HL-60/S4 treated with retinoic acid at 250 ng/mL for 4 days and 3 days (cell line): Measurements from ENCODE around the gene DCX.

Experiments used
- in situ Hi-C: fragments of 300-500 bp; cut with MboI; formaldehyde crosslinking; loops from 2 replicates; pipeline ENCODE4 v1.7.0; 2022; ENCODE audit warnings: low sequenced_read_pairs

The DCX gene

DNA sequence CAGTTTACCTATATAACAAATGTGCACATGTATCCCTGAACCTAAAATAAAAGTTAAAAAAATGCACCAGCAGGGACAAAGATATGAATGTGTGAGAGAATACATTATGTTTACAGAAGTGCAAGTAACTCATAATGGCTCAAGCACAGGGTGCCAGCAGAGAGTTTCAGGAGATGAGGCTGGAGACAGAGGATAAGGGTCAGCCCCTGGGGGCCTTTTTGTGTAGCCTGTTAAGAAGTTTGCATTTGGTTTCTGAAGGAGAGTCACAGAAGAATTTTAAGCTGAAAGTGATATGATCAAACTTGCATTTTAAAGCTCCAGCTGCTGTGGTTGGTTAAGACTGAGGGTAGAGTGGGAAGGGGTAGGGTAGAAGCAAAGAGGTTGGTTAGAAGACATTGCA lies 93.1 kb downstream of the DCX start:
- in situ Hi-C loops, result no loop called here

DNA sequence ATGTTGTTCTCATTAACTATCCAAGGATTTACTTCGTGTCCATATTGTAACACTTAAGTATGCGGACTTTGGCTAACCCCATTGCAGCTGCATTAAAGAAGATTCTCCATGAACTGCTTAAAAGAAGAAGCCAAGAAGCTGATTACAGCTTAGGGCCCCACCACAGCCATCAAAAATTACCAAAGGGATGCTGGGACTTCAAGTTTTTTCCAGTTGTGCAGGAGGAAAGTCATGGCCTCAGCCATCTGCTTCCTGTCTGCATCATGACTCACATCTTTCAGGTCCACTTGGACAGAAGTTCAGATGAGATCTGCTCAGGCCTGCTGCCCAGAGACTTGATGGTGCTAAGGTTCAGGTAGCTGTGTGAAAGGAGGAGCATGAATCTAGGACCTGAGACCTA lies 102.9 kb downstream of the DCX start:
- in situ Hi-C loops, result no loop called here

DNA sequence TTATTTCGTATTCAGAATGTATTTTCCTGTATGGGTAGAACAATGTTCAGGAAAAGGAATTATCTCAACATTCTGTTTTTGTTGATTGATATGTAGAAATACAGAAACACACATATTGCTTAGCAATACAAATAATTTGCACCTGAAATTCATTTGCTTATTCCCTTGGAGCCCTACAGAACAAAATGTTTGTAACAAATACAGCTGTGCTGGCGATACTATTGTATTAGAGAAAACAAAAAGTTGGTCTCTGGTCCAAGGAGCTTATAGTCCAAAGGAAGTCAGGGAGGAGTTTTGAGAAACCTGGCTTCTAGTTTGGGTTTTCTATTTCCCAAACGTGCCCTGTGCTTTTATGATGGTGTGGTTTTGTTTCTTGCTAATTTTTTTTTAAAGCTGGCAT lies 104.0 kb downstream of the DCX start:
- in situ Hi-C loops, result no loop called here

DNA sequence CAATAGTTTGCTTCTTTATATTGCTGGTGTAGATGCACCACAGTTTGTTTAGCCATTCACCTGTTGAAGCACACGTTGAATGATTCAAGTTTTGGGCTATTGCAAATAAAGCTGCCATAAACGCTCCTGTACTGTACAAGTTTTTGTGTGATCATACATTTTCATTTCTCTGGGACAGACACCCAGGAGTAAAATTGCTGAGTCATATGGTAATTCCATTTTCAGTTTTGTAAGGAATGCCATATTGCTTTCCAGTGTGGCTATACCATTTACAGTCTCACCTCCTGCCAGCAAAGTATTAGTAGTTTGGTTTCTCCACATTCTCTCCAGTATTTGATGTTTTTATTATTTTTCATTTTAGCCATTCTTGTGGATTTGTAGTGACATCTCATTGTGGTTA lies 109.7 kb downstream of the DCX start:
- in situ Hi-C loops, result no loop called here

DNA sequence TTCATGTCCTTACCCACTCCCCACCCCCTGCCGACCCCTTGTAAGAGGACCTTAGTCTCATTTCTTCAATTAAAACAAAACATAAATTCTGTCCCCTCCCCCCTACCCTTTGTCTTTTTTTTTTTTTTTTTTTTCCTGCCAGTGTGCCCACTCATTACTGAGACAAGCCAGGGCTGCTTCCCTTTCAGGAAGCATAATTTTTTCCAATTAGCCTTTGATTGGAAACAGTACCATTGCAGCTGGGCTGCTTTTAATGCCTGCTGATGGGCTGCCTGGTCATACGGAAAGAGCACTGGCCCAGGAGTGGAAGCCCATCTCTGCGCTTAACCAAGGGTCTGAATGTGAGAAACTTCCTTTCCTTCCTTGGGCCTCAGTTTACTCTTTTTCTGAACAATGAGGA lies 123.2 kb downstream of the DCX start:
- in situ Hi-C loops, result no loop called here

DNA sequence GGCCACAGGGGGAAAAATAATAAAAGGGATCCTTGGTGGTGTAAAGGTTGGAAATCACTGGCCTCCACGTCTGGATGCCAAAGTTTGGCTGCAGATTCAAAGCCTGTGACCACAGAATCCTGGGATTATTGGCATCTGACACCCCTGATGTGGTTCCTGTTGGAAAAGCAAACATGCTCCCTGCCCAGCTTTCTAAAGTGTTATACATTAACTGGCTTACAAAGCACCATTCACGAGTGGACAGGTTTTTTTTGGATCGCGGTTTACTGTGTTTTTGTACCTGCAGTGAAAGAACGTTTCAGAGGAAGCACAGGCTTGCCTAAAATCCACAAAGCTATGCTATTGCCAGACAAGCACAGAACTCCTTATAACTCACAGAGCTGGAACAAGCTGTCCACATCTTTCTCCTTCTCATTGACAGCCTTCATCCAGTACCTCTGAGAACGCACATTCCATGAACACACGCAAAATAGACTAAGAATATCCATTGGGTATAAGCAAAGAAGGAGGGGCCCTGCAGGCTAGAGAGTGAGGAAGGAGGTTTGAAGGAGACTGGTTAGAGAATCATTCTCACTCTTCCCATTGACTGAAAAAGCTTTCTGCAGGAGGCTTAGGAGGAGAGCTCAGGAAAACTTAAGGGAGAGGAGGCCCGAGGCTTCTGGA lies 127.2 kb downstream of the DCX start:
- in situ Hi-C loops, result no loop called here

DNA sequence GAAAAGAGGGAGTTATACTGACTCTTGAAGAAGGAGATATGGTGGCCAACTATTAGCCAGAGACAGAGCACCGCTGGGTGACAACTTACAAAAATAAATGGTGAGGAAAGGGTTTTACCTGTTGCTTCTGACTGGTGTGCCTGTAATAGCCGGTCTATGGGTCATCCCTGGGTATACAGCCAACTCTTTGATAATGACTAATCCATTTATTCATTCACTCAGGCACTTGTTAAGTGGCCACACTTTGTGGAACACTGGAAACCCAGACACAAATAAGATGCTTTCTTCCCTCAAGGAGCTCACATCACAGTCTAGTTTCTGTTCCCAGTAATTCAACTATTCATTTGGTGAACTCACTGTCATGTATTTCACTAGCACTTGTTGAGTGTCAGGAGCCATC lies 128.5 kb downstream of the DCX start:
- in situ Hi-C loops, result no loop called here

DNA sequence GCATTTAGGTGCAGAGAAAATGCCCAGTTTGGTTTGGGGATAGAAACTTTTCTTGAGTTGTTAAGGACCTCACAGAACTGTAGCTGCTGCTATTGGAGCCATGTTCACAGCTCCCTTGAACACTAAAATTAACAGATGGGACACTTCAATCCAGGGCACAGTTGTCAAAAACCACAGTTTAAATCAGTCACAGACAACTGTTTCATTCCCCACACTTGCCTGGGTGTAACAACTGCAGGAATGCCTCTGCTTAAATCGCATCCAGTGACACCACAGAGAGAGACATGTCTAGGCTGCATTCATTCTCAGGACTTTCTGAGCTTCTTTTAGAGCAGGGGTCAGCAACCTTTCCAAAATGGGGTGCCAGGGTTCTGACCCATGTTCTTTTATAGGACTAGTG lies 129.0 kb downstream of the DCX start:
- in situ Hi-C loops, result no loop called here

DNA sequence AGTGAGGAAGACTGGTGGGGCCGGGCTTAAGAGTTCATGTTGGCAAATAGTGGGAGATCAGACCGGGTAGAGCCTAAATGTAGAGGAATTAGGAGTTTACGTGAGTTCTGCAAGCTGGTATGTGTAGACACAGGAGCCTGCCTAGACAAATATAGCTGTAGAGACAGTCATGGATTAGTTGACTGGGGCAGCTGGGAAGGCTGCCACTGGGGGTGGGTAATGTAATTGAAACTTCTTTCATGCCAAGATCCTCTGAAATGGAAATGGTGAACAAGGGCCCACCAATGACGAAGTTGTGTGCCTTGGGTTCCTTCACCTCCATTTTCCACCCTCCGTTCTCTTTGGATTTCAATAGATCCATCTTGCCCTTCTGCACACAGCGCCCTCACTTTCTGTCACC lies 129.9 kb downstream of the DCX start:
- in situ Hi-C loops, result no loop called here

DNA sequence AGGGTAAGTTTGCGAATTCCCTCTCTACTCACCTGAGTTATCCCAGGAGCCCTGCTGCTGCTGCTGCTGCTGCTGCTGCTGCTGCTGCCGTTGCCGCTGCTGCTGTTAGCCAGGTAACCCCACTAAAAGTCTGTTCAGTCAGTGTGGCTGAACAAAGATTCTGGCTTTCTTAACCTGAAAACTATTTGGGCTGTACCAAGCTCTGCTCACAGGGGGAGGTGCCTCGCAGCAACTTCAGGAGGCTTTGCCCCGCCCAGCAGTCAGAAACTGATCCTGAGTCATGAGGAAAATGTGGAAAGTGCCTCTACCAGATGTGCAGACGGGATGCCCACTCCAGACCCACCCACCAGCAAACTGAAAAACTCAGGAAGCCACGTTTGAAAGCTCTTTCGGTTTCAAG lies 141.7 kb downstream of the DCX start, which contains the start of gene CAPN6:
TSS of gene CAPN6 (minus strand) at position 145 of the 400 bp plus-strand sequence. CDS start 6,547 bp downstream, outside the sequence.
- in situ Hi-C loops, result no loop called here

DNA sequence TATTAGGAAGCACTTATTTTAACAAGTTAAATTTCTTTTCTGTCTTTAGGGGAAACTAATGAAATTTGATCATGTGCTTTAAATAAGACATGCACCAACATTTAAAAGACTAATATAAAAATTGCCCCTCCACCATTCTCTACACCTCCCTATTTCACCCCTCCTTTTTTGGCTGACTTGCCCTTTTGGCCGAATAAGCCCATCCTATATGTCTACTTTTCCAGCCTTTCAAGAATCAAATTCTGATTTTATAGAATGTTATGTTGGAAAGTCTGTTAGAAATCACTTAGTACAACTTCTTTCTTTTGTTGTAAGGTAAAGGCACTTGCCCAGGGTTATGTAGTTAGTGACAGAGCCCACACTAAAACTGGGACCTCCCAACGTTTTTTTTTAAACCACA lies 143.5 kb downstream of the DCX start:
- in situ Hi-C loops, result no loop called here

DNA sequence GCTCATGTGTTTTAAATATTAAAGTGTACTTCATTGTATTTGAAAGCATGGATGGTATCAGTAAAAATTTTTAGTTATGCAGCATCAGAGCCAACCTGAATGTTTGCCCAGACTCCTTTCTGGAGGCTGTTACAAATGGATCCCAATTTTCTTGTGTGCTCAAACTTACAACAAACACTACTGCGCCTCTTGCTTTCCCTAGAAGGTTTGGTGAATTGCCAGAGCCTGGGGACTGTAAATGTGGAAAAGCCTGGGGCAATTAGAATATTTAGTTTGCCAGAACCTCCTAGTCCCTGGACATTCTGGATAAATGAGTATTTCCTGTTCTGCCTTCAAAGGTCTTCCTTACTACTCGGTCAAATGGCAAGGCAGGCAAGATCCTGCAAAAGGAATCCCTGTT lies 146.5 kb downstream of the DCX start:
- in situ Hi-C loops, result no loop called here

DNA sequence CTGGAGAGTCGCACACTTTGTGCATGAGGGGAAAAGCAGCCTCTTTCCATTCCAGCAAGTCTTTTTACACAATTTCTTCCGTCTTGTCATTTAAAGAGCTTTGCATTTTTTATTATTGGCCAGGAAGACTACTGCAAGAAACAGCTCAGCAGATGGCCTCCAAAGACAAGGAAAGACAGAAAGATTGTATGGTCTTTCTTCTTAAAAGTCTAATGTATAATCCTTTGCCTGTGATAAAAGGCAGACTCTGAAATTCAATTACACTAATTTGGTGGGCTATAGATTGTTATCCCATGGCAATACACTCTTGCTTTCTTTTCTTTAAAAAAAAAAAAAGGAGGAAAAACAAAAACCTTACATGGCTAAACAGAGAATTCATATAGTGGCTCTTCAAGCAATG lies 147.6 kb downstream of the DCX start:
- in situ Hi-C loops, result no loop called here

DNA sequence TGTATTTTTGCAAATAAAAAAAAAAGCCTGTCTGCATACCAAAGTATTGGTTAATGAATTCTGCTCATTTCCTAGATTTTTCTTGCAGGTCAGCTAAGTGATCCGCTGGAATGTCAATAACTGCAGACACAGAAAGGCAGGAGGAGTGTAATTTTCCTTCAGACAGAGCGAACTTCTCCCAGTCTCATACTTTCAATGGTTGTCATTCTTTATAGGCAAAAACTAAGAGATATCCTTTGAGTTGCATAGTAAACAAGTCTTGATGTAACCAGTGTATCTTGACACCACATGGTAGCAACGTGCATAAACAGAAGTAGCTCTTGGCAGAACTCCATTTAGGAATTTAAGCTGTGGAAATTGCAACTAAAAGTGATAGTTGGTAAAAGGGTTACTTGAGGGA lies 149.9 kb downstream of the DCX start:
- in situ Hi-C loops, result no loop called here

DNA sequence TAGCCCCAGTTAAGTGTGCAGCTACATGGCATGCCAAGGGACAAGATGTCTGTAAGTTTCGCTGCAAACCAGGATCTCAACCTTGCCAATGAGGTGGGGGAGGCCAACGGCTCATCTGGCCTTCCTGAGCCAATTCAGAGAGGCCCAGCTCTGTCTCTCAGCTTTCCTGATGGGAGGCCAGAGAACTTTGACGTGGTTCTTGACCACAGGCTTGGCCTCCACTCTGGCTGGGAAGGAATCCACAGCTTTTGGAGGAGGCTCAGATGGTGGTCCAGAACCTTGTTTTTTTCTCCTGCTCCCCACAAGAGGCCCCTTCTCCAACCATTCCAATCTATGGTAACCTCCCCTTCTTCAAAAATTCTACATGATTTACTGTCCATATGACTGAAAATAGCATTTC lies 151.5 kb downstream of the DCX start:
- in situ Hi-C loops, result no loop called here

DNA sequence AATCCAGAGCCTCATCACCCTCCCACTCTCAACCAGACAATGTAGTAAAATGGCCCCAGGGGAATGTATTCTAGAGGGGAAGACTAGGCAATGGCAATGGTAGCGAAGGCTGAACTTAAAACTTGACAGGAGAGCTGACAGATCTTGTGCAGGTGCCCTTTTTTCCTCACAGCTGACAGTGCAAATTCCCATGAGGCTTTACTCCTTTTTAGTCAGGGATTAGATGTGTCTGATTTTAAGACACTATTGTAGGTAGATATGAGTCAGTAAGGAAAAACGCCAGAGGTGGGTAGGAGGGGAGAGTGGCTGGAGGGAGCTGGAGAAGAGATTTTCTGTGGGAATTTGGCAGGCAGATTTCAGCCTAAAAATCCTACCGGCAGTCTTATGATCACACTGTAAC lies 152.4 kb downstream of the DCX start:
- in situ Hi-C loops, result no loop called here

DNA sequence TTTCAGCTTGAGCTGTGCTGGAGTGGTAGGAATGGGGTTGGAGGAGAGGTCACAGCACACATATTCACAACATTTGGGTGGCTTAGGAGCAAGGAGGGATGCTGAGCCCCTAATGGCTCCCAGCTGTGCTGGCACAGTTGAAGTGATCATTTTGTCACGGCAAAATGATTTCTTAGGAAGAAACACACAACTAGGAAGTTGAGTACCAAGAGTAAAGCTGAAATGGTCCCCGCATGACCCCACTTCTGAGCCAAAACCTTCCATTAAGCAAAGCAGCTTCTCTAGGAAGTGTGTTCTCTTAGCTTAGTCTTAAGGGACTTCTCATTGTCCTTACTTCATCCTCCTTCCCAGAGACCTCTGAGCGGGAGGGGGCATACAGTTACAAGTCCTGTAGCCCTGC lies 154.3 kb downstream of the DCX start:
- in situ Hi-C loops, result no loop called here

DNA sequence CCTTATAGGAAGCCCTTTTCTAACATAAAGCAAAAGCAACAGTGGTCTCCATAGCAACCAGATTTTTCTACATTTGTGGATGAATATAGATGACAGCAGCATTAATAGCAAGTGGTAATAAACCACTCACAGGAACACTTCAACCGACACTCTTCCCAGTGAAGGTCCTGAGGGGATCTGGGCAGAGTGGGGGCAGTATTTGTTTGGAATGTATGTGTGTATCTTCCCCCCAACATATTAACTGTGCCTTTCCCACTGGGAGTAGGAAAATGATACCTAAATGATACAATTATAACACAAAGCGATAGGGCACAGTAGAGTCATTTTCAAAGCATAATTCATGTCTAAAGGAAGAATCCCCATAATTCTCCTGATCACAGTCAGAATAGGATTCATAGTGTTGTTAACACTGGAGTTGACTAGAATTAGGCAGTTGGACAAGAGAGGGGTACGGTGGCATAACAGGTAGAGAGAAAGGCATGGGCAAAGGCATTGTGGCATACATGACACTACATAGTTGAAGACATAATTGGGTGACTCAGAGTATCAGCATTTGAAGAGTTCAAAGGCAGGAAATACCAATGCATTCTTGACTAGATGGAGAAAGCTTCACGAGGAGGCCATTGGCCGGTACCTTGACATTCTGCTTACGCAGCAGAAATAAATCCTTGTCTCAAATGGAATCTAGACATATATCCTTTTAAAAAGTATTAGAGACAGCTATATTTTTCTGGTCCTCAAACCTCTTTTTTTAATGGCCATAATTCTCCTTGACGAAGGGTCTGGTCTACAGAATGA lies 156.9 kb downstream of the DCX start:
- in situ Hi-C loops, result no loop called here

DNA sequence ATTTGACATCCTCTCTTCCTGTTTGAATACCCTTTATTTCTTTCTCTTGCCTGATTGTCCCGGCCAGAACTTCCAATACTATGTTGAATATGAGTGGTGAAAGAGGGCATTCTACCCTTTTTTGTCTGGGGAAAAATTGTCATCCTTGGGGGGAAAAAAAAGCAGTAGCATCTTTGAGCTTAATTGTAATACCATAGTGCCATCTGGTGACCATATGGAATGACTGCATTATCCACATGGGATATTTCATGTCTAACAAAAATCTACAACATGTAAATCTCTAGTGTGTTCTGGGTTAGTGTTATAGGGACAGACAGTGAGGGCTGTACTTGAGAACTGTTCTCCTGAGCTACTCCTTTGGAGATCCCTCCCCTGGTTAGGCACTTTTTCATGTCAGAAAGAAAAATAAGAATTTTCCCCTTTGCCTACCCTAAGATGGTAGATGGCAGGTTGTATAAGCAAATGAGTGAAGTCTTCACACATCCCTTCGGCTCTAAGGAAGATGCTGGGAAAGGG lies 167.7 kb downstream of the DCX start:
- in situ Hi-C loops, result no loop called here
